Measurements from ENCODE around the gene PRKCB.

The PRKCB gene

GRCh38 chr16:23830276-23830675, 5.5 kb upstream of the PRKCB start:
- no peaks in the 10 kb centered on the region for H3K36me3 Mint-ChIP-seq (ENCODE audit: low read depth)
- H3K27ac Mint-ChIP-seq: no peak overlapping the region
- peaks cover 5% of the 10 kb centered on the region for H3K4me1 Mint-ChIP-seq
- peaks cover 87% of the 10 kb centered on the region for H3K27me3 Mint-ChIP-seq (ENCODE audit: low read depth, poor library complexity)
- no peak for DNase-seq
- H3K9me3 Mint-ChIP-seq: peaks cover 32% of the 10 kb centered on the region
- TF ChIP-seq CTCF (IDR thresholded peaks at IDR 0.05): no peak
- H3K4me3 Mint-ChIP-seq: no peak overlapping the region

GRCh38 chr16:23832882-23833281, 2.9 kb upstream of the PRKCB start:
- no peak overlapping the region for H3K4me3 Mint-ChIP-seq
- peaks cover 17% of the 10 kb centered on the region for H3K4me1 Mint-ChIP-seq
- peaks cover 87% of the 10 kb centered on the region for H3K27me3 Mint-ChIP-seq (ENCODE audit: low read depth, poor library complexity)
- DNase-seq: no peak
- no peak overlapping the region for H3K27ac Mint-ChIP-seq
- H3K9me3 Mint-ChIP-seq: peaks cover 32% of the 10 kb centered on the region
- no peak for TF ChIP-seq CTCF (IDR thresholded peaks at IDR 0.05)
- H3K36me3 Mint-ChIP-seq (ENCODE audit: low read depth): no peaks in the 10 kb centered on the region

- no peak for DNase-seq
- no peak overlapping the region for H3K27ac Mint-ChIP-seq
- TF ChIP-seq CTCF (IDR thresholded peaks at IDR 0.05): no peak
- H3K27me3 Mint-ChIP-seq (ENCODE audit: low read depth, poor library complexity): peaks cover 88% of the 10 kb centered on the region
- no peaks in the 10 kb centered on the region for H3K36me3 Mint-ChIP-seq (ENCODE audit: low read depth)
- H3K4me1 Mint-ChIP-seq: peaks cover 23% of the 10 kb centered on the region
- no peak overlapping the region for H3K4me3 Mint-ChIP-seq
- H3K9me3 Mint-ChIP-seq: peaks cover 30% of the 10 kb centered on the region
These were observed 2.3 kb upstream of the PRKCB start for GRCh38 chr16:23833504-23833903.

- no peak for DNase-seq
- Mint-ChIP-seq H3K27me3 (ENCODE audit: low read depth, poor library complexity) (peaks cover 91% of the 10 kb centered on the region), H3K9me3 (peaks cover 24% of the 10 kb centered on the region), H3K36me3 (ENCODE audit: low read depth) (no peaks in the 10 kb centered on the region), H3K4me3 (no peak overlapping the region), H3K27ac (no peak overlapping the region), H3K4me1 (peaks cover 29% of the 10 kb centered on the region)
- TF ChIP-seq CTCF (IDR thresholded peaks at IDR 0.05): no peak
These were observed 1.7 kb upstream of the PRKCB start for GRCh38 chr16:23833960-23834685.

- DNase-seq: no peak
- Mint-ChIP-seq H3K9me3 (peaks cover 5% of the 10 kb centered on the region), H3K36me3 (ENCODE audit: low read depth) (no peaks in the 10 kb centered on the region), H3K4me3 (no peak overlapping the region), H3K4me1 (peaks cover 29% of the 10 kb centered on the region), H3K27me3 (ENCODE audit: low read depth, poor library complexity) (peaks cover 93% of the 10 kb centered on the region), H3K27ac (no peak overlapping the region)
- no peak for TF ChIP-seq CTCF (IDR thresholded peaks at IDR 0.05)
These were observed 258 bp downstream of the PRKCB start for GRCh38 chr16:23836078-23836403.
